ENCODE data around the gene SLC17A9.

DNA sequence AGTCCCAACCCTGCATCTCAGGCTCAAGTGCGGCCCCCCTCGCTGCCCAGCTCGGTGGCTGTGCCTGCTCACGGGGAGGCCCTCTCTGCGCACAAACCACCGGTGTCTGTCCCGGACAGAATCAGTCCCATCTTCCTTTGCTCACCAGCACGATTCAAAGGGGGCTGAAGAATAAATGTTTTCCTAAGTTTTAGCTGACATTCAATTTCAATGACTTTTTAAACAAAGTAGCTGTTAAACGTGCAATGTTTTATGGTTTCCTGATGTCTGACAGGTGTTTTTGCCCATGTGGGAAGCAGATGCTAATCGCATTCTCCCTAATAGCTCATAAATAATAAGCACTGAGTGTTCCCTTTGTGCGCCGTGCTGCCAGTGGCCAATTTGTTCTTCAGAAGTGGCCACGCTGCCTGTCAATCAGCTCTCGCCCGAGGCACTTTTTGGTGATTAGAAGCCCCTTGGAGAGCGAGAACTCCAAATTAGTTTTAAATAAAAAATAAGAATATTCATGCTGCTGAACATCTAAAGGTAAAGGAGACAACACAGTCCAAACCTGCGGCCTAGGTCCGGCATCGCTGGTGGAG, 28.0 kb downstream of the SLC17A9 start:
- no peak for TF ChIP-seq YY1 (IDR thresholded peaks at IDR 0.05; ENCODE audit: low read depth, low read length)
- TF ChIP-seq, protein P1, sequence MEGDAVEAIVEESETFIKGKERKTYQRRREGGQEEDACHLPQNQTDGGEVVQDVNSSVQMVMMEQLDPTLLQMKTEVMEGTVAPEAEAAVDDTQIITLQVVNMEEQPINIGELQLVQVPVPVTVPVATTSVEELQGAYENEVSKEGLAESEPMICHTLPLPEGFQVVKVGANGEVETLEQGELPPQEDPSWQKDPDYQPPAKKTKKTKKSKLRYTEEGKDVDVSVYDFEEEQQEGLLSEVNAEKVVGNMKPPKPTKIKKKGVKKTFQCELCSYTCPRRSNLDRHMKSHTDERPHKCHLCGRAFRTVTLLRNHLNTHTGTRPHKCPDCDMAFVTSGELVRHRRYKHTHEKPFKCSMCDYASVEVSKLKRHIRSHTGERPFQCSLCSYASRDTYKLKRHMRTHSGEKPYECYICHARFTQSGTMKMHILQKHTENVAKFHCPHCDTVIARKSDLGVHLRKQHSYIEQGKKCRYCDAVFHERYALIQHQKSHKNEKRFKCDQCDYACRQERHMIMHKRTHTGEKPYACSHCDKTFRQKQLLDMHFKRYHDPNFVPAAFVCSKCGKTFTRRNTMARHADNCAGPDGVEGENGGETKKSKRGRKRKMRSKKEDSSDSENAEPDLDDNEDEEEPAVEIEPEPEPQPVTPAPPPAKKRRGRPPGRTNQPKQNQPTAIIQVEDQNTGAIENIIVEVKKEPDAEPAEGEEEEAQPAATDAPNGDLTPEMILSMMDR (IDR thresholded peaks at IDR 0.05; ENCODE audit: control extremely low read depth in 1 of 3, insufficient read depth in 1 of 3, low read depth in 1 of 3, low read length in 3 of 3), result no peak
- no peak for TF ChIP-seq GABPA (IDR thresholded peaks at IDR 0.05; ENCODE audit: borderline replicate concordance, insufficient read depth, low read length)

All from H1 (cell line).